ACHN (cell line): ENCODE results near the gene SAP30BP.

Source experiments
- DNase-seq: peaks from one replicate; pipeline ENCODE4 v3.0.0-alpha.2; 2015
- in situ Hi-C: cut with HindIII; loops from 2 replicates; pipeline ENCODE4 v1.10.0; 2017; ENCODE audit warnings: low sequenced_read_pairs, low pct_ligation_motif_present, low pct_unique_long_range_greater_than_20kb

Gene SAP30BP

GRCh38 chr17:75725504-75725903, 58.4 kb downstream of the SAP30BP start:
- DNase-seq, result no peak
- in situ Hi-C loops, result no loop called here

DNA sequence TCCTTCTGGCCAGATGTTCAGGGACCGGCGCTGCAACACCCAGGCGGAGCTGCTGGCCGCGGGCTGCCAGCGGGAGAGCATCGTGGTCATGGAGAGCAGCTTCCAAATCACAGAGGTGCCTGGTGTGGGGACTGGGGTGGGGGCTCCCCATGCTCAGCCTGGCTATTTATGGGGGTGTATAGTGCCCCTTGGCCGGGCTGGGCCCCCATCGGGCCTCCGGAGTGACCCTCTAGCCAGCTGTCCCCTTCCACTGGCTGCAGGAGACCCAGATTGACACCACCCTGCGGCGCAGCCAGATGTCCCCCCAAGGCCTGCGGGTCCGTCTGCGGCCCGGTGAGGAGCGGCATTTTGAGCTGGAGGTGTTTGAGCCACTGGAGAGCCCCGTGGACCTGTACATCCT, 60.3 kb downstream of the SAP30BP start:
- no peak for DNase-seq
- in situ Hi-C loops, result no loop called here

GRCh38 chr17:75729351-75729750, 62.2 kb downstream of the SAP30BP start:
- DNase-seq, result no peak
- in situ Hi-C loops, result no loop called here

- DNase-seq, result no peak
- in situ Hi-C loops, result no loop called here
These were observed 62.9 kb downstream of the SAP30BP start for GRCh38 chr17:75730065-75730464.

DNA sequence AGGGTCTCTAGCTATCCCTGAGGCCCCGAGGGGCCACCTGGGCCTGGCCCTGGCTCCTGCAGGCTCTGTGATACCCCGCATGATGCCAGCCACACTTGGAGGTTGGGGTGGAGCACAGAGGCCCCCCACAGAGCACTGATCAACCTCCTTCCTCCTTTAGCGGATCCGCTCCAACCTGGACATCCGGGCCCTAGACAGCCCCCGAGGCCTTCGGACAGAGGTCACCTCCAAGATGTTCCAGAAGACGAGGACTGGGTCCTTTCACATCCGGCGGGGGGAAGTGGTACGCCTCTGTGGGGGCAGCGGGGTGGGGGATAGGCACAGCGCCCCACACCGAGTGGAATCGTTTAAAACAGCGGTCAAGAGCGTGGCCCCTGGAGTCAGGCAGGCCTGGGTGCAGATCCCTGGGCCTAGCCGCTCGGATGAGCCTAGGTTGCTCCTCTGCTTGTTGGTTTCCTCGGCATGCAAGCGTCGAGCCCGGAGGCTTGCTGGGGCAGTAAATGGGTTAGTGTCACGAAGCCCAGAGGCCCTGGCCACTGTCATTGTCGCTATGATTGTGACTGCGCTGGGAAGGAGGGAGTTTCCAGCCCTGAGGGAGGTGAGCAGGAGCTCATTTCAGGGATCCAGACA, 64.1 kb downstream of the SAP30BP start:
- in situ Hi-C loops, result no loop called here
- DNase-seq, result no peak

GRCh38 chr17:75731716-75732498, 64.8 kb downstream of the SAP30BP start:
- no peak for DNase-seq
- in situ Hi-C loops, result no loop called here

DNA sequence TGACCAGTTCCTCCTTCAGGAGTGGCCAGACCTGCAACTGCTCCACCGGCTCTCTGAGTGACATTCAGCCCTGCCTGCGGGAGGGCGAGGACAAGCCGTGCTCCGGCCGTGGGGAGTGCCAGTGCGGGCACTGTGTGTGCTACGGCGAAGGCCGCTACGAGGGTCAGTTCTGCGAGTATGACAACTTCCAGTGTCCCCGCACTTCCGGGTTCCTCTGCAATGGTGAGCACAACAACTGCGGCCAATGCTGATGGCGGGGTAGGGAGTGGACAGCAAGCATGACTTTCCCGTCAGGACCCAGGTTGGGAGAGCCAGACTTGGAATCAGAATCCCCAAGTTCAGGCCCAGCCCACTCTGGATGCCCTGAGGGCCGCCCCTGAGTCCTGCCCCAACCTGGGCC, 66.3 kb downstream of the SAP30BP start:
- DNase-seq, result no peak
- in situ Hi-C loops, result no loop called here

- no peak for DNase-seq
These were observed 67.6 kb downstream of the SAP30BP start for GRCh38 chr17:75734674-75735294.

GRCh38 chr17:75736173-75736835, 69.2 kb downstream of the SAP30BP start:
- DNase-seq, result no peak
- in situ Hi-C loops, result no loop called here

More at GRCh38 chr17:75734674-75735294, 67.6 kb downstream of the SAP30BP start:
- in situ Hi-C loops, result no loop called here

DNA sequence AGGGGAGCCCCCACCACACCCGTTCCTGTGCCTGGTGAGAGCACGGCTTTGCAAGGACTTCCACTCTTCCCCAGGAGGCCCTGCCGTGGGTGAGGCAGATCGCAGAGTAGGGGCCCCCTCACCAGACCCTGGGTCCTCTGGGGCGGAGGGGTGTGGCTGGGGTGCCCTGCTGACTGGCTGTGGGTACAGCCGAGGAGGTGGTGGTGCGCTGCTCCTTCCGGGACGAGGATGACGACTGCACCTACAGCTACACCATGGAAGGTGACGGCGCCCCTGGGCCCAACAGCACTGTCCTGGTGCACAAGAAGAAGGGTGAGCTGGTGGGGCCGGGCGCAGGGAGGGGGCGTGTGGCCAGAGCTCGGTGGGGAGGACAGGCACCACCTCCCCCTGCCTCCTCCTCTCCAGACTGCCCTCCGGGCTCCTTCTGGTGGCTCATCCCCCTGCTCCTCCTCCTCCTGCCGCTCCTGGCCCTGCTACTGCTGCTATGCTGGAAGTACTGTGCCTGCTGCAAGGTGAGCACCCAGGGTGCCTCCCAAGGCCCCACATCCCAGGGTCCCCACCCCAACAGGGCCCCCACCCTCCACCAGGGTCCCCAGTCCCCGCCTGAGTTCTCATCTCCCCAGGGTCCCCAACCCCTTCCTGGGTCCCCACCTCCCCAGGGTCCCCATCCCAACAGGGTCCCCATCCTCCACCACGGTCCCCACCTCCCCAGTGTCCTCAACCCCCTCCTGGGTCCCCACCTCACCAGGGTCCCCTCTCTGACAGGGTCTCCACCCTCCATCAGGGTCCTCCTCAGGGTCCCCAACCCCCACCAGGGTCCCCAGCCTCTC, 70.2 kb downstream of the SAP30BP start:
- DNase-seq, result no peak

DNA sequence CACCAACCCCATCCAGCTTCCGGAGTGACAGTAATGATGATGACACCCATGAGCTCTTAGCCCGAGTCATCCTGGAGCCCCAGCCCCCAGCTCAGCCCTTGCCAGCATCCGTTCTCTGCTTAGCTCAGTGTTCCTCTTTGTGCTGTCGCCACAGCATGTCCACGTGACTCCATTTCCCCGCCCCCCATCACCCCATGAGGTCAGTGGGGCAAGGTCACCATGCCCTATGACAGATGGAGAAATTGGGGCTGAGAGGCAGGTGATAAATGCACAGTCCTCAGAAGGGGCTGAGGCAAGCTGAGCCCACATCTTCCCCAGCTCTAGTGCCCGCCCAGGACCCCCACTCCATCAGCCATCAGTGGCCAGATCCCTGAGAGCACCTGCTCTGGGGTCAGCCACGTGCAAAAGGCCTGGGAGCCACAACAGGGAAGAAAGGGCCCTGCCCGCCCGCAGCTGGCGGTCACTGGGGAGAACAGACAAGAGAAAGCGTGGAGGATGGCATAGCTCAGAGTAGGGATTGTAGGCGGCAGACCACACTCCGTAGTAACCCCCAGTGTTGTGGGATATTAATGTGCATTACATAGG, 71.2 kb downstream of the SAP30BP start:
- DNase-seq, result no peak
- in situ Hi-C loops, result no loop called here

More for the DNA sequence above, 70.2 kb downstream of the SAP30BP start:
- in situ Hi-C loops, result no loop called here

DNA sequence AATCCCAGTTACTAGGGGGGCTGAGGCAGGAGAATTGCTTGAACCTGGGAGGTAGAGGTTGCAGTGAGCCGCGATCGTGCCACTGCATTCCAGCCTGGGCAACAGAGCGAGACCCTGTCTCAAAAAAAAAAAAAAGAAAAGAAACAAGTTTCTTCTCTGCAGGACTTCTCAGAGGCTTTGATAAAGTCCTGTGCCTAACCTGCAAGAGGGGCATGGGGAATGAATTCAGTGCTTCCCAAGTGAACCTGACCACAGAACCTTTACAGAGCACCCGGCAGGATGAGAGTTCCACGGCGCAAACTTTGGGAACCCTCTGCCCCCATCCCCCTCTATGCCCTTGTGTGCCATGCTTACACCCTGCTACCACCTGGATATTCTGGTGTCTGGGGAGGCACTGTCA, 72.0 kb downstream of the SAP30BP start:
- in situ Hi-C loops, result no loop called here

GRCh38 chr17:75739801-75740200, 72.7 kb downstream of the SAP30BP start:
- in situ Hi-C loops, result loop anchor here (10.0 kb wide), 1 partner anchor 65 kb away; no protein-coding TSS in a partner anchor
- DNase-seq, result no peak

More for the DNA sequence above, 72.0 kb downstream of the SAP30BP start:
- no peak for DNase-seq

DNA sequence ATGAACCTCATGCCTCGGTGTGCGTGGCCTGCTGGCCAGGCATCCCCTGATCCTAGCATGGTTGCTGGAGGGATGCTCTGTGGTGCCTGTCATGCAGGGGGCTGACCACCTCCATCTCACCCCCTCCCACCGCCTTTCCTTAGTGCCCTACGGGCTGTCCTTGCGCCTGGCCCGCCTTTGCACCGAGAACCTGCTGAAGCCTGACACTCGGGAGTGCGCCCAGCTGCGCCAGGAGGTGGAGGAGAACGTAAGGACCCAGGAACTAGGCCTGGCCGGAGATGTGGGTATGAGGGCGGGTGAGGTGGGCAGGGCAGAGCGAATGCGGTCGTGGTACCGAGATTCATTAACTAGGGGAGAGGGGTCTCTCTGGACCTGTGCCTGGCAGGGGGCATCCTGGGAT, 73.1 kb downstream of the SAP30BP start:
- no peak for DNase-seq
- in situ Hi-C loops, result loop anchor here (10.0 kb wide), 1 partner anchor 65 kb away; no protein-coding TSS in a partner anchor

- DNase-seq, result no peak
- in situ Hi-C loops, result loop anchor here (10.0 kb wide), 1 partner anchor 66 kb away; no protein-coding TSS in a partner anchor
These were observed 73.5 kb downstream of the SAP30BP start for GRCh38 chr17:75740631-75741077.

DNA sequence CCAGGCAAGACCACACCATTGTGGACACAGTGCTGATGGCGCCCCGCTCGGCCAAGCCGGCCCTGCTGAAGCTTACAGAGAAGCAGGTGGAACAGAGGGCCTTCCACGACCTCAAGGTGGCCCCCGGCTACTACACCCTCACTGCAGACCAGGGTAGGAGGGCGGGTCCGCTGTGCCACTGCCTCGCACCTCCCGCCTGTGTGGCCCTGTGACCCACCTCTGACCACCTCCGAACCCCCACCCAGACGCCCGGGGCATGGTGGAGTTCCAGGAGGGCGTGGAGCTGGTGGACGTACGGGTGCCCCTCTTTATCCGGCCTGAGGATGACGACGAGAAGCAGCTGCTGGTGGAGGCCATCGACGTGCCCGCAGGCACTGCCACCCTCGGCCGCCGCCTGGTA, 75.2 kb downstream of the SAP30BP start:
- in situ Hi-C loops, result loop anchor here (10.0 kb wide), 1 partner anchor 68 kb away; no protein-coding TSS in a partner anchor
- DNase-seq, result no peak

GRCh38 chr17:75743625-75744206, 76.6 kb downstream of the SAP30BP start:
- no peak for DNase-seq
- in situ Hi-C loops, result loop anchor here (10.0 kb wide), 1 partner anchor 69 kb away; no protein-coding TSS in a partner anchor
